ENCODE data around the gene TMEM255A. TPM values are rescaled to one million over a fixed set of nuclear protein-coding genes. Genes with fewer than 3 reads are reported as not detected.

TMEM255A gene
- total and polyA plus RNA-seq, 5 experiments from 2014 or later = 0.23 to 0.95 (median 0.73) TPM; not detected in 2

Other genes starting within 250 kb of the TMEM255A start
- not detected for gene RHOXF2B, start 233.8 kb downstream of the TMEM255A start, total RNA-seq
- gene RHOXF2B, start 233.8 kb downstream of the TMEM255A start, polyA plus RNA-seq = not detected
- gene RHOXF1, start 195.5 kb downstream of the TMEM255A start, total RNA-seq = 1 to 10 TPM; 1.6 to 1.7 TPM
- gene RHOXF1, start 195.5 kb downstream of the TMEM255A start, polyA plus RNA-seq = under 1 TPM in 2 of 3 donors, not detected in 1; 0.33 to 0.85 TPM
- gene RHOXF2, start 152.8 kb downstream of the TMEM255A start, total RNA-seq = not detected
- not detected for gene RHOXF2, start 152.8 kb downstream of the TMEM255A start, polyA plus RNA-seq
- gene ZBTB33, start 60.6 kb downstream of the TMEM255A start, total RNA-seq = 10 to 100 TPM; 32.4 to 34.4 TPM
- gene ZBTB33, start 60.6 kb downstream of the TMEM255A start, polyA plus RNA-seq = 10 to 100 TPM in 2 of 3 donors, 1 to 10 TPM in 1; 9.6 to 14.3 (median 13.6) TPM
- not detected for gene ATP1B4, start 50.6 kb upstream of the TMEM255A start, total RNA-seq
- not detected for gene ATP1B4, start 50.6 kb upstream of the TMEM255A start, polyA plus RNA-seq
- gene LAMP2, start 157.8 kb upstream of the TMEM255A start, total RNA-seq = 10 to 100 TPM; 39.2 to 39.5 TPM
- 10 to 100 TPM; 61.3 to 78.3 (median 75.0) TPM for gene LAMP2, start 157.8 kb upstream of the TMEM255A start, polyA plus RNA-seq
- gene CUL4B, start 249.5 kb upstream of the TMEM255A start, total RNA-seq = 10 to 100 TPM; 59.9 to 64.7 TPM
- gene CUL4B, start 249.5 kb upstream of the TMEM255A start, polyA plus RNA-seq = 10 to 100 TPM; 23.6 to 27.9 (median 23.9) TPM